MM.1S (cell line): ENCODE results near the gene IL13RA2.

Source experiments
- DNase-seq: peaks from one replicate; pipeline ENCODE4 v3.0.0-alpha.2; 2015
- H2AFZ ChIP-seq: fragments of 300-600 bp; sonication (generic); 2 replicates; pipeline ENCODE4 v1.6.0; 2016; ENCODE audit warnings: antibody characterized with exemption, low read length
- H3F3A ChIP-seq: fragments of 300-600 bp; sonication (generic); 2 replicates; pipeline ENCODE4 v1.6.1; 2016; ENCODE audit warnings: mild to moderate bottlenecking, antibody characterized with exemption, low read length, moderate library complexity, mixed read lengths; ENCODE audit not compliant: insufficient read depth
- H3K27ac ChIP-seq: fragments of 300-600 bp; sonication (generic); 2 replicates; pipeline ENCODE4 v1.5.1; 2016; ENCODE audit warnings: mild to moderate bottlenecking, low read length
- H3K27me3 ChIP-seq: fragments of 300-600 bp; sonication (generic); replicated peaks from 2 replicates; pipeline ENCODE4 v1.6.0; 2016; ENCODE audit warnings: low read length; ENCODE audit not compliant: insufficient read depth
- H3K36me3 ChIP-seq: fragments of 300-600 bp; sonication (generic); replicated peaks from 2 replicates; pipeline ENCODE4 v1.6.1; 2016; ENCODE audit warnings: mild to moderate bottlenecking, low read length, mixed read lengths; ENCODE audit not compliant: insufficient read depth
- H3K4me1 ChIP-seq: fragments of 300-600 bp; sonication (generic); 2 replicates; pipeline ENCODE4 v1.6.1; 2016; ENCODE audit warnings: low read length, mixed read lengths
- H3K4me2 ChIP-seq: fragments of 300-600 bp; sonication (generic); 2 replicates; pipeline ENCODE4 v1.6.0; 2016; ENCODE audit warnings: low read depth, low read length
- H3K4me3 ChIP-seq: fragments of 300-600 bp; sonication (generic); 2 replicates; pipeline ENCODE4 v1.5.1; 2016; ENCODE audit warnings: low read length, mixed read lengths
- H3K79me2 ChIP-seq: fragments of 300-600 bp; sonication (generic); 2 replicates; pipeline ENCODE4 v1.6.1; 2016; ENCODE audit warnings: mixed run types, low read length, mixed read lengths
- H3K9ac ChIP-seq: fragments of 300-600 bp; sonication (generic); 2 replicates; pipeline ENCODE4 v1.6.1; 2016; ENCODE audit warnings: low read length, mixed read lengths
- H3K9me2 ChIP-seq: fragments of 300-600 bp; sonication (generic); replicated peaks from 2 replicates; pipeline ENCODE4 v1.6.1; 2016; ENCODE audit warnings: mild to moderate bottlenecking, low read length, mixed read lengths; ENCODE audit not compliant: insufficient read depth
- H3K9me3 ChIP-seq: fragments of 300-600 bp; sonication (generic); replicated peaks from 2 replicates; pipeline ENCODE4 v1.6.1; 2016; ENCODE audit warnings: mild to moderate bottlenecking, low read length, mixed read lengths; ENCODE audit not compliant: insufficient read depth
- H4K20me1 ChIP-seq: fragments of 300-600 bp; sonication (generic); 2 replicates; pipeline ENCODE4 v1.6.1; 2016; ENCODE audit warnings: mild to moderate bottlenecking, low read length, moderate library complexity, mixed read lengths; ENCODE audit not compliant: insufficient read depth
- EZH2 ChIP-seq: fragments of 300-600 bp; sonication (generic); optimal IDR thresholded peaks from 2 replicates; pipeline ENCODE3; 2017; ENCODE audit warnings: low read depth, mild to moderate bottlenecking, antibody characterized with exemption, low read length, mixed read lengths
- EZH2phosphoT487 ChIP-seq: fragments of 300-600 bp; sonication (generic); IDR thresholded peaks from 2 replicates; pipeline ENCODE4 v1.6.1; 2018; ENCODE audit warnings: antibody characterized with exemption, low read length
- TF ChIP-seq, protein P1 (sequence below): fragments of 300-600 bp; sonication (generic); IDR thresholded peaks from 2 replicates; pipeline ENCODE4 v1.5.1; 2016; ENCODE audit warnings: antibody characterized with exemption, low read length, mixed read lengths

IL13RA2 gene

DNA sequence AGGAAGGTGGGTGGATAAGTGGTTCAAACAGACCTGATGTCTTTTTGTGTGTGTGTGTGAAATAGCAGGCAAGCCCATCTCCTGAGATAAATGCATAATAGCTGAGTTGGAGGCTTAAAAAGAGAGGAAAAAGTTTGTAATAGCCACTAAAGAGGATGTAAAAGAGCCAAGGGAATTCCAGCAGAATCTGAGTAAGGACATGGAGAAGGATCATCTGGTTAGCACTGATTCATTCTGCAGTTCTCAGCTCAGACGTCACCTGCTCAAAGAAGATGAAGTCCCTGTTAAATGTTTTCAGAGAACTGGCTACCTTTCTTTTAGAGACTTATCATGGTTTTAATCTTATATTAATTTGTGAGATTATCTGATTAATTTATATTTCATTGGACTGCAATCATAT is 21.0 kb upstream of the IL13RA2 start:
- no peak for DNase-seq
- Histone ChIP-seq H3K27me3 (no peaks in the 10 kb centered on the region), H3K36me3 (no peaks in the 10 kb centered on the region), H3K27ac (no peak overlapping the region), H2AFZ (no peak overlapping the region), H3K4me1 (0 out of 2 replicates have a peak, but pooled peaks cover 3% of the 10 kb centered on the region), H3K9me2 (no peaks in the 10 kb centered on the region), H4K20me1 (no peaks in the 10 kb centered on the region), H3K9me3 (no peaks in the 10 kb centered on the region), H3K4me3 (no peak overlapping the region), H3K4me2 (no peak overlapping the region), H3K9ac (no peak overlapping the region), H3F3A (no peaks in the 10 kb centered on the region), H3K79me2 (no peaks in the 10 kb centered on the region)
- TF ChIP-seq EZH2 (no peak), EZH2phosphoT487 (no peak)
- TF ChIP-seq, protein P1, sequence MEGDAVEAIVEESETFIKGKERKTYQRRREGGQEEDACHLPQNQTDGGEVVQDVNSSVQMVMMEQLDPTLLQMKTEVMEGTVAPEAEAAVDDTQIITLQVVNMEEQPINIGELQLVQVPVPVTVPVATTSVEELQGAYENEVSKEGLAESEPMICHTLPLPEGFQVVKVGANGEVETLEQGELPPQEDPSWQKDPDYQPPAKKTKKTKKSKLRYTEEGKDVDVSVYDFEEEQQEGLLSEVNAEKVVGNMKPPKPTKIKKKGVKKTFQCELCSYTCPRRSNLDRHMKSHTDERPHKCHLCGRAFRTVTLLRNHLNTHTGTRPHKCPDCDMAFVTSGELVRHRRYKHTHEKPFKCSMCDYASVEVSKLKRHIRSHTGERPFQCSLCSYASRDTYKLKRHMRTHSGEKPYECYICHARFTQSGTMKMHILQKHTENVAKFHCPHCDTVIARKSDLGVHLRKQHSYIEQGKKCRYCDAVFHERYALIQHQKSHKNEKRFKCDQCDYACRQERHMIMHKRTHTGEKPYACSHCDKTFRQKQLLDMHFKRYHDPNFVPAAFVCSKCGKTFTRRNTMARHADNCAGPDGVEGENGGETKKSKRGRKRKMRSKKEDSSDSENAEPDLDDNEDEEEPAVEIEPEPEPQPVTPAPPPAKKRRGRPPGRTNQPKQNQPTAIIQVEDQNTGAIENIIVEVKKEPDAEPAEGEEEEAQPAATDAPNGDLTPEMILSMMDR: no peak

DNA sequence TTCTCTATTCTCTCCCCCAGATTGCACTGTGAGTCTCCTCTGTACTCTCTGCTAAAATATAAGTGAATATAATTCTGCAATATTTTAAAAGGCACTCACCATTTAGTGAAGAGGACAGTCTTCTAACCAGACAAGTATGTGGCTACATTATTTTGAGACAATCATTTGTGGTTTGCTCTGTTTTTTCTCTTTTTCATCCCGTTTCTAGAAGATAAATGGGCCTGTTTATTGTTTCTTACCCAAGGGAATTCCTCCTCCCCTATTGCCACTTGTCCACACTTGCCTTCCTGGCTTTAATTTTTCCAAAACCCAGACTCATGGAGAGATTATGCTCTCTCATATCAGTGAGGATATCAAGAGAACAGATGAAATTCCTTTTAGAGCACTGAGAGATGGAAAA is 18.6 kb upstream of the IL13RA2 start:
- TF ChIP-seq, protein P1: no peak
- TF ChIP-seq EZH2: no peak
- TF ChIP-seq EZH2phosphoT487: no peak
- H3F3A ChIP-seq: no peaks in the 10 kb centered on the region
- no peak overlapping the region for H3K4me3 ChIP-seq
- no peaks in the 10 kb centered on the region for H3K27me3 ChIP-seq
- no peaks in the 10 kb centered on the region for H3K9me3 ChIP-seq
- DNase-seq: no peak
- no peak overlapping the region for H3K9ac ChIP-seq
- no peak overlapping the region for H2AFZ ChIP-seq
- H3K4me1 ChIP-seq: peaks cover 11% of the 10 kb centered on the region; the same call in 1 of the 2 replicates
- H3K27ac ChIP-seq: no peak overlapping the region
- H3K36me3 ChIP-seq: no peaks in the 10 kb centered on the region
- no peaks in the 10 kb centered on the region for H4K20me1 ChIP-seq
- H3K9me2 ChIP-seq: no peaks in the 10 kb centered on the region
- no peak overlapping the region for H3K4me2 ChIP-seq
- no peaks in the 10 kb centered on the region for H3K79me2 ChIP-seq

DNA sequence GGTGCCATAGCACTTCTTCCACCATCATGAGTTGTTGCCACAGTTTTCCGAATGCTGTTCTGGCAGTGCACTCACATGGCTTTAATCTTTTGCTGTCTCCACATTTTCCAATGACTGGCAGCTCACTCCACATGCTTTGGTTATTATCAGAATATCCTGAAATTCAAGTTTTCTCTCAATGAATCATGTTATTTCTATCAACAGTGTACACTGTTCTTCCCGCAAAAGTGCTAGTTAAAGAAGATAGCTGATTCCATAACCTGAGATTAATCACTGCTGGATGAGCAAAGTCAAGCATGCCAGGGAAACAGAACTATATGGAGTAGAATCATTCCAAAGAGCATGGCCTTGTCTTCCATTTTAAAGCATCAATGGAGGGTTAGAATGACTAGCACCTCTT is 14.6 kb upstream of the IL13RA2 start:
- H3K79me2 ChIP-seq: no peaks in the 10 kb centered on the region
- no peak overlapping the region for H3K4me2 ChIP-seq
- H3K4me1 ChIP-seq: peaks cover 11% of the 10 kb centered on the region; the same call in 1 of the 2 replicates
- H4K20me1 ChIP-seq: no peaks in the 10 kb centered on the region
- H3K9ac ChIP-seq: no peak overlapping the region
- no peaks in the 10 kb centered on the region for H3K9me2 ChIP-seq
- no peak overlapping the region for H2AFZ ChIP-seq
- TF ChIP-seq EZH2 (no peak), EZH2phosphoT487 (no peak)
- no peaks in the 10 kb centered on the region for H3F3A ChIP-seq
- H3K4me3 ChIP-seq: no peak overlapping the region
- no peak for DNase-seq
- no peak overlapping the region for H3K27ac ChIP-seq
- no peaks in the 10 kb centered on the region for H3K9me3 ChIP-seq
- no peaks in the 10 kb centered on the region for H3K36me3 ChIP-seq
- H3K27me3 ChIP-seq: no peaks in the 10 kb centered on the region

DNA sequence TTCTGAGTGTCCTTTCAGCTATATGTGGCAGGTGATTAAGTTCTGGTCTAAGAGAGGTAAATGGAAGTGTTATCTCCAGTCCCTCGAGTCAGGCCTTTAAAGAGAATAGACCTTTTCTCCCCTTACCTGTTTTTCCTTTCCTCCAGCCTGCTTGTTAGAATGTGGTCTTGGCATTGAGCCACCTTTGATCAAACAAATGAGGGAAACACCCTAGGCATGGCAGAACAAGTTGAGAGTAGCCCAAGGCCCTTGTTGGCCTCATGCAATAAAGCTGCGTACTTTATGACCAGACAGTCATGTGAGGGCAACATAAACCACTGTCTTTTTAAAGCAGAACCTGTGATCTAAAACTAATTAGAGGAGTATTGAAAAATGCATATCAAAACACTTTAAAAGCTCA is 13.2 kb upstream of the IL13RA2 start:
- no peak overlapping the region for H2AFZ ChIP-seq
- H4K20me1 ChIP-seq: no peaks in the 10 kb centered on the region
- no peak for DNase-seq
- no peaks in the 10 kb centered on the region for H3K27me3 ChIP-seq
- no peak overlapping the region for H3K4me3 ChIP-seq
- no peaks in the 10 kb centered on the region for H3K36me3 ChIP-seq
- H3F3A ChIP-seq: no peaks in the 10 kb centered on the region
- no peaks in the 10 kb centered on the region for H3K9me2 ChIP-seq
- TF ChIP-seq, protein P1: no peak
- no peak for TF ChIP-seq EZH2
- TF ChIP-seq EZH2phosphoT487: no peak
- no peaks in the 10 kb centered on the region for H3K9me3 ChIP-seq
- no peak overlapping the region for H3K9ac ChIP-seq
- H3K4me2 ChIP-seq: no peak overlapping the region
- H3K27ac ChIP-seq: no peak overlapping the region
- no peaks in the 10 kb centered on the region for H3K79me2 ChIP-seq
- peaks cover 11% of the 10 kb centered on the region; the same call in 1 of the 2 replicates for H3K4me1 ChIP-seq
